KBM-7 (cell line): ENCODE data around the gene SNRNP35.
A peak's percentile ranks its signal among the peaks of the same experiment; 100 is the strongest.
"Not testable (repeated sequence)": the region's sequence is repeated elsewhere in the genome, so short reads cannot be mapped to it uniquely, and the experiment has no call there.

Source experiments
- DNase-seq: peaks from one replicate; pipeline ENCODE4 v3.0.0-alpha.2; 2015
- in situ Hi-C: fragments of 300-500 bp; cut with MboI; formaldehyde crosslinking; loops from 2 replicates; pipeline ENCODE4 v1.14.3; 2020; ENCODE audit warnings: low sequenced_read_pairs, low pct_unique_long_range_greater_than_20kb, mixed read lengths

SNRNP35 gene

GRCh38 chr12:123457980-123458779 lies at the start of gene SNRNP35:
Gene SNRNP35, plus strand, starts transcription at chr12:123458139. Its CDS starts 7,402 bp downstream, at chr12:123465541.
- peak; percentile 89 for DNase-seq
- in situ Hi-C loops = no loop called here

GRCh38 chr12:123408619-123409018 lies 49.3 kb upstream of the SNRNP35 start:
- in situ Hi-C loops, DNase-seq: not testable (repeated sequence)

- DNase-seq, in situ Hi-C loops: not testable (repeated sequence)
Observed at GRCh38 chr12:123409284-123410040, 48.5 kb upstream of the SNRNP35 start.

- in situ Hi-C loops = no loop called here
- DNase-seq = no peak
Observed at GRCh38 chr12:123410041-123410412, 47.9 kb upstream of the SNRNP35 start.

GRCh38 chr12:123421314-123421713 lies 36.6 kb upstream of the SNRNP35 start:
- in situ Hi-C loops = no loop called here
- no peak for DNase-seq

- no peak for DNase-seq
- in situ Hi-C loops = no loop called here
Observed at GRCh38 chr12:123427036-123427769, 30.7 kb upstream of the SNRNP35 start.

GRCh38 chr12:123428591-123428990 lies 29.3 kb upstream of the SNRNP35 start:
- DNase-seq = no peak
- in situ Hi-C loops = no loop called here

- in situ Hi-C loops, DNase-seq: not testable (repeated sequence)
Observed at GRCh38 chr12:123429101-123429500, 28.8 kb upstream of the SNRNP35 start.

GRCh38 chr12:123431951-123432817 lies 25.8 kb upstream of the SNRNP35 start:
- DNase-seq = peak; percentile 82
- in situ Hi-C loops = not testable (repeated sequence)

- in situ Hi-C loops = no loop called here
- DNase-seq = no peak
Observed at GRCh38 chr12:123433615-123434014, 24.3 kb upstream of the SNRNP35 start.

GRCh38 chr12:123435636-123436016 lies 22.3 kb upstream of the SNRNP35 start:
- no peak for DNase-seq
- in situ Hi-C loops = no loop called here

GRCh38 chr12:123436017-123436964 lies 21.6 kb upstream of the SNRNP35 start, which contains the start of gene RILPL2:
Gene RILPL2, minus strand, starts transcription at chr12:123436684. Its CDS starts 264 bp downstream, at chr12:123436420.
- peak; percentile 99 for DNase-seq
- in situ Hi-C loops = no loop called here

GRCh38 chr12:123441523-123442164 lies 16.3 kb upstream of the SNRNP35 start:
- in situ Hi-C loops = no loop called here
- no peak for DNase-seq

- in situ Hi-C loops = no loop called here
- DNase-seq = peak; percentile 83
Observed at GRCh38 chr12:123442774-123443173, 15.2 kb upstream of the SNRNP35 start.

GRCh38 chr12:123444092-123445026 lies 13.6 kb upstream of the SNRNP35 start:
- in situ Hi-C loops = no loop called here
- no peak for DNase-seq
